OCI-LY3 (cell line): ENCODE data around the gene DACH2.

Experiments
- EZH2phosphoT487 ChIP-seq: fragments of 200-600 bp; shearing (Covaris generic); IDR thresholded peaks from 2 replicates; pipeline ENCODE4 v1.6.1; 2018; ENCODE audit warnings: antibody characterized with exemption, mixed run types, low read depth
- TF ChIP-seq, protein P1 (sequence below): fragments of 200-600, 300-600 bp; sonication (generic); IDR thresholded peaks from 2 replicates; pipeline ENCODE4 v1.5.1; 2014; ENCODE audit warnings: antibody characterized with exemption, low read length, low read depth

DNA sequence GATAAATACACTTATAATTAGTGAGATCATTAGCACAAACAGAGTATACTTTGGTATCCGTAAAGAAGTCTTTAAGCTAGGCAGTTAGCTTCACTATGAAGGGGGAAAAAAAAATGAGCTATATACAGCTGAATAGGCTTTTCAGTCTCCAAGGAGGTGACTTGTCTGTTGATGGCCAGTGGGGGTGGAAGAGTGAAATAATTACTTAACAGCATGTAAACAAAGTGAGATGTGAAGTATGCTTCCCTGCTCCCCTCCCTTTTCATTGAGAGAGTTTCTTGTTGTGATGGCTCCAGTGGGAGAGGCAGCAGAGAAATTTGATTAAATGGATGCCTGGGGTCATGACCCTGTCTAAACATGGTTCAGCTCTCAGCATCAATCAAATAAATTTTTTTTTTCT lies 180.9 kb downstream of the DACH2 start:
- TF ChIP-seq, protein P1, sequence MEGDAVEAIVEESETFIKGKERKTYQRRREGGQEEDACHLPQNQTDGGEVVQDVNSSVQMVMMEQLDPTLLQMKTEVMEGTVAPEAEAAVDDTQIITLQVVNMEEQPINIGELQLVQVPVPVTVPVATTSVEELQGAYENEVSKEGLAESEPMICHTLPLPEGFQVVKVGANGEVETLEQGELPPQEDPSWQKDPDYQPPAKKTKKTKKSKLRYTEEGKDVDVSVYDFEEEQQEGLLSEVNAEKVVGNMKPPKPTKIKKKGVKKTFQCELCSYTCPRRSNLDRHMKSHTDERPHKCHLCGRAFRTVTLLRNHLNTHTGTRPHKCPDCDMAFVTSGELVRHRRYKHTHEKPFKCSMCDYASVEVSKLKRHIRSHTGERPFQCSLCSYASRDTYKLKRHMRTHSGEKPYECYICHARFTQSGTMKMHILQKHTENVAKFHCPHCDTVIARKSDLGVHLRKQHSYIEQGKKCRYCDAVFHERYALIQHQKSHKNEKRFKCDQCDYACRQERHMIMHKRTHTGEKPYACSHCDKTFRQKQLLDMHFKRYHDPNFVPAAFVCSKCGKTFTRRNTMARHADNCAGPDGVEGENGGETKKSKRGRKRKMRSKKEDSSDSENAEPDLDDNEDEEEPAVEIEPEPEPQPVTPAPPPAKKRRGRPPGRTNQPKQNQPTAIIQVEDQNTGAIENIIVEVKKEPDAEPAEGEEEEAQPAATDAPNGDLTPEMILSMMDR: no peak
- no peak for TF ChIP-seq EZH2phosphoT487
